Lung (tissue), 12 donors: ENCODE results near the gene CCDC3. TPM values are rescaled to one million over a fixed set of nuclear protein-coding genes. Genes with fewer than 3 reads are reported as not detected.

ENCODE experiments used
- ATAC-seq: fragments of 200-7000 bp; cut with Tn5 transposase; one replicate; pipeline ENCODE4 v1.9.1; 2020; ENCODE audit warnings: moderate number of reproducible peaks; ENCODE audit not compliant: insufficient read depth, low FRiP score
- DNase-seq, 3 donors: peaks; one replicate each; pipeline ENCODE4 v3.0.0-alpha.2; 2013 to 2017
- H3K27ac ChIP-seq, 2 donors: one replicate each; pipeline ENCODE4 v1.5.1; 2013; ENCODE audit warnings: mild to moderate bottlenecking in 2 of 2, moderate library complexity in 2 of 2, control low read depth in 1 of 2, inconsistent platforms in 1 of 2, low read depth in 1 of 2, low read length in 1 of 2
- H3K27me3 ChIP-seq, 3 donors: one replicate each; pipeline ENCODE4 v1.5.1; 2013; ENCODE audit warnings: low read length in 2 of 3; ENCODE audit not compliant: control insufficient read depth in 3 of 3, insufficient read depth in 3 of 3
- H3K36me3 ChIP-seq, 4 donors: one replicate each; pipeline ENCODE4 v1.5.1; 2013; ENCODE audit warnings: low read length in 4 of 4, mild to moderate bottlenecking in 1 of 4, moderate library complexity in 1 of 4; ENCODE audit not compliant: control insufficient read depth in 4 of 4, insufficient read depth in 4 of 4
- H3K4me1 ChIP-seq, 5 donors: one replicate each; pipeline ENCODE4 v1.5.1; 2013; ENCODE audit warnings: low read length in 5 of 5, mild to moderate bottlenecking in 2 of 5, moderate library complexity in 1 of 5; ENCODE audit not compliant: control insufficient read depth in 5 of 5, insufficient read depth in 5 of 5
- H3K4me3 ChIP-seq: one replicate; pipeline ENCODE4 v1.5.1; 2013; ENCODE audit warnings: mild to moderate bottlenecking, control low read depth, moderate library complexity
- H3K9ac ChIP-seq, 2 donors: one replicate each; pipeline ENCODE4 v1.5.1; 2013; ENCODE audit warnings: low read length in 2 of 2, control low read depth in 1 of 2; ENCODE audit not compliant: insufficient read depth in 1 of 2
- H3K9me3 ChIP-seq, 4 donors: one replicate each; pipeline ENCODE4 v1.5.1; 2013; ENCODE audit warnings: low read length in 3 of 4, mild to moderate bottlenecking in 1 of 4, moderate library complexity in 1 of 4; ENCODE audit not compliant: control insufficient read depth in 4 of 4, insufficient read depth in 3 of 4
- CTCF ChIP-seq: IDR thresholded peaks from 2 replicates; pipeline ENCODE4 v1.5.1; 2012; ENCODE audit warnings: mild to moderate bottlenecking; ENCODE audit errors: control extremely low read depth, extremely low read depth
- WGBS, 2 donors: extraction: QIAGEN DNeasy Blood & Tissue Kit; methylation state at CpG; one replicate each; pipeline ENCODE4 v1.1.7; 2013; 5-methylcytosine and 5-hydroxymethylcytosine counted together
- polyA plus RNA-seq, 2 donors: library from polyadenylated mRNA; stranded (reverse); fragments of 200-250 nt; gene quantifications; one replicate each; pipeline ENCODE4 v1.2.1, GENCODE V29; 2013
- total RNA-seq, 2 donors: library from RNA; depleted of rRNA in 1 of 2; stranded (reverse); fragments of >200 nt in 1 of 2; gene quantifications; one replicate each; pipeline ENCODE4 v1.2.1, GENCODE V29; 2014 to 2021
- donor health status: control.
- donor health status: control.
- donor health status: Bipolar disorder and iron deficiency.
- donor health status: healthy.
- donor health status: DM: yes; HTN: yes; CAD: no.

CCDC3 gene
- total and polyA plus RNA-seq, 4 donors, result 4.1 to 21.5 (median 11.0) TPM

DNA sequence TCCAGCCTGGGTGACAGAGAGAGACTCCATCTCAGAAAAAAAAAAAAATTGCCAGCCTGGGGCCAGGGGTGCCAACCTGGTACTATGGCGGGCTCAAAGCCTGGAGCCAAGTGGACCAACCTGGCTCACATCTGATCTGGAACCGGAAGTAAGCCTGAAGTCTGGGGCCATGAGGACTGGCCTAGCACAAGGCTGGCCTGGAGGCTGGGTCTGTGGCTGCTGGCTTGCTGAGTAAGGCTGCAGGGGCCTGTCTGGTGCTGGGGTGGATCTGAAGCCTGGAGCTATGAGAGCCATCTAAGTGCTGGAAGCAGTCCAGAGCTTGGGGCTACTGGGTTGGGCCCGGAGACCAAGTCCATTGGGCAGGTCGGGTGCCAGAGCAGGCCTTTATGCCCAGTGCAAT is 84.9 kb downstream of the CCDC3 start:
- 91 to 93% methylated on average over 4 of the region's 4 CpGs for WGBS, 2 donors
- H3K27me3 ChIP-seq, result peaks cover 0 to 6% (median 0%) of the 10 kb centered on the region in 3 donors
- TF ChIP-seq CTCF, result no peak
- no peak for ATAC-seq
- no peak overlapping the region for H3K27ac ChIP-seq
- no peaks in the 10 kb centered on the region for H3K36me3 ChIP-seq
- H3K9me3 ChIP-seq, result no peaks in the 10 kb centered on the region
- no peak for DNase-seq
- H3K9ac ChIP-seq, result no peak overlapping the region
- H3K4me1 ChIP-seq, result peaks cover 0 to 10% (median 0%) of the 10 kb centered on the region in 5 donors
- H3K4me3 ChIP-seq, result no peak overlapping the region

DNA sequence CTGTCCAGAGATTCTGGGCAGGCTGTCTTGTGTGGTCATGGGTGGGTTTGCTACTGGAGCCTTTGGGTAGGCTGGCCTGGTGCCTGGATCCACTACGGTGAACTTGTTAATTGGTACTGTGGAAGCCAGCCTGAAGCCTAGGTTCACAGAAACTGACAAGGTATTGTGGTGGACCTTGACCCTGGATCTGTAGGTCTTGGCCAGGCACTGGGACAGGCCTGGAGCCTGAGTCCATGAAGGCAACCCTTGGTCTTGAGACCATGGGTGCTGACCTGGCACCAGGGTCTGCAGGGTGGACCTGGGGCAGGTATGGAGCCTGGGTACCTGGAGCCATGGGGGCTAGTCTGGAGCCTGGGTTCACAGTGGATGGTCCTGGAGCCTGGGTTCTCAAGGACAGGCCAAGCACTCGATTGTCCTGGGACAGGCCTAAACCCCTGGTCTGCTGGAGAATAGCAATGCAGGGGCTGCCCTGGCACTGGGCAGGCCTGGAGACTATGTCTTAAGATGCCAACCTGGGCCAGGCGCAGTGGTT is 85.8 kb downstream of the CCDC3 start:
- TF ChIP-seq CTCF, result no peak
- Histone ChIP-seq H3K36me3 (no peaks in the 10 kb centered on the region), H3K9me3 (no peaks in the 10 kb centered on the region), H3K9ac (no peak overlapping the region), H3K4me1 (peaks cover 0 to 2% (median 0%) of the 10 kb centered on the region in 5 donors), H3K4me3 (no peak overlapping the region), H3K27ac (no peak overlapping the region), H3K27me3 (peaks cover 0 to 5% (median 0%) of the 10 kb centered on the region in 3 donors)
- ATAC-seq, result no peak
- no peak for DNase-seq
- WGBS, 2 donors, result 89 to 91% methylated on average over 3 of the region's 3 CpGs

DNA sequence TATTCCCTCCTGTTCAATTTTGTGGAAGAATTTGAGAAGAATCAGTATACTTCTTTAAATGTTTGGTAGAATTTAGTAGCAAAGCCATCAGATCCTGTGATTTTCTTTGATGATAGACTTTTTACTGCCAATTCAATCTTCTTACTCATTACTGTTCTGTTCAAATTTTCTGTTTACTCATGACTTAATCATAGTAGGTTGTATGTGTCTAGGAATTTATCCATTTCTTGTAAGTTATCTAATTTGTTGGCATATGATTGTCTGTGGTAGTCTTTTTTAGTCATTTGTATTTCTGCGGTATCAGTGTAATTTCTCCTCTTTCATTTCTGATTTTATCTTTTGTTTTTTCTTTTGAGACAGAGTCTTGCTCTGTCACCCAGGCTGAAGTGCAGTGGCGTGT is 87.4 kb downstream of the CCDC3 start:
- Histone ChIP-seq H3K9ac (no peak overlapping the region), H3K27me3 (peaks cover 0 to 3% (median 0%) of the 10 kb centered on the region in 3 donors)
- no peak for ATAC-seq

More for the DNA sequence above, 87.4 kb downstream of the CCDC3 start:
- 79 to 96% methylated on average over 2 of the region's 2 CpGs for WGBS, 2 donors
- H3K27ac ChIP-seq, result no peak overlapping the region
- no peaks in the 10 kb centered on the region for H3K9me3 ChIP-seq
- peaks cover 0 to 5% (median 0%) of the 10 kb centered on the region in 5 donors for H3K4me1 ChIP-seq
- TF ChIP-seq CTCF, result no peak
- no peaks in the 10 kb centered on the region for H3K36me3 ChIP-seq
- no peak for DNase-seq
- no peak overlapping the region for H3K4me3 ChIP-seq
